ENCODE measurements around the gene ZNRF4.

ZNRF4 gene

DNA sequence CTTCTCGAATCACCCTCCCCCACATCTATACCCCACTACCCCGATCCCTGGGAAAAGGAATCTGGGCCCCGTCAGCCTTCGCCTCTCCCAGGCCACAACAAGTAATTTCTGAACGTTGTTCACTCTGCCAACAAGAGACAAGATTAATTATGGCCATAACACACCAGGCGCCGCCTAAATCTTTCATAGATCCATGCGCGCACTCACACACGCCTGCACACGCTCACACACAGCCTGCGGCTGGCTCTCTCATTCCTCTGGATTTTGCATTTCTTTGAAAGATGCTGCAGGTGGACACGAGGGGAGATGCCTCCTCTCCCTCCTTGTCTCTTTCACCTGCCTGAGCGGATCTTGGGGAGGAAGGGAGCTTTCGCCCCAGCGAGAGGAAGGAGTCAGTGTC is 17.1 kb downstream of the ZNRF4 start:
- no peak overlapping the region for H3K14ac ChIP-seq (ENCODE audit: low read length)
- no peaks in the 10 kb centered on the region for H3K79me2 ChIP-seq (ENCODE audit: control insufficient read depth, insufficient read depth, low read length, poor library complexity)
- no peak overlapping the region for H2BK12ac ChIP-seq (ENCODE audit: low read length)
- H2AFZ ChIP-seq (ENCODE audit: insufficient read depth, low read length, poor library complexity), result no peak overlapping the region
- DNase-seq, result peak in 1 of 2 donors; percentile 19
- no peak overlapping the region for H2AK5ac ChIP-seq (ENCODE audit: low read length)
- H3K18ac ChIP-seq (ENCODE audit: low read length), result no peak overlapping the region
- no peaks in the 10 kb centered on the region for H3K4me1 ChIP-seq (ENCODE audit: control insufficient read depth in 1 of 2, insufficient read depth in 2 of 2, low read length in 2 of 2)
- no peak overlapping the region for H3K4ac ChIP-seq (ENCODE audit: low read depth, low read length)
- H3K27ac ChIP-seq (ENCODE audit: low read depth, low read length), result no peak overlapping the region
- H3K4me3 ChIP-seq (ENCODE audit: low read depth, low read length), result peak overlapping the region; percentile 0
- no peak overlapping the region for H3K4me2 ChIP-seq (ENCODE audit: low read length)
- H3K27me3 ChIP-seq (ENCODE audit: insufficient read depth, low read length), result no peaks in the 10 kb centered on the region
- H4K91ac ChIP-seq (ENCODE audit: low read depth, low read length), result no peak overlapping the region
- H2BK5ac ChIP-seq (ENCODE audit: low read depth, low read length, poor library complexity), result no peak overlapping the region
- H3K79me1 ChIP-seq (ENCODE audit: low read length), result no peaks in the 10 kb centered on the region
- H3K23ac ChIP-seq (ENCODE audit: low read length), result no peak overlapping the region
- no CpG with 5 or more reads among the region's 16 CpGs for WGBS (ENCODE audit: extremely low coverage, insufficient coverage, insufficient read length)
- no peak overlapping the region for H3K9ac ChIP-seq (ENCODE audit: low read length)
- H4K8ac ChIP-seq (ENCODE audit: low read depth, low read length), result no peak overlapping the region
- H2BK120ac ChIP-seq (ENCODE audit: insufficient read depth, low read length, poor library complexity), result no peak overlapping the region
- H3K36me3 ChIP-seq (ENCODE audit: control insufficient read depth in 1 of 2, insufficient read depth in 2 of 2, low read length in 2 of 2), result no peaks in the 10 kb centered on the region
- no peaks in the 10 kb centered on the region for H3K9me3 ChIP-seq (ENCODE audit: insufficient read depth, low read depth, low read length)
- no peak overlapping the region for H4K12ac ChIP-seq (ENCODE audit: low read depth, low read length)

DNA sequence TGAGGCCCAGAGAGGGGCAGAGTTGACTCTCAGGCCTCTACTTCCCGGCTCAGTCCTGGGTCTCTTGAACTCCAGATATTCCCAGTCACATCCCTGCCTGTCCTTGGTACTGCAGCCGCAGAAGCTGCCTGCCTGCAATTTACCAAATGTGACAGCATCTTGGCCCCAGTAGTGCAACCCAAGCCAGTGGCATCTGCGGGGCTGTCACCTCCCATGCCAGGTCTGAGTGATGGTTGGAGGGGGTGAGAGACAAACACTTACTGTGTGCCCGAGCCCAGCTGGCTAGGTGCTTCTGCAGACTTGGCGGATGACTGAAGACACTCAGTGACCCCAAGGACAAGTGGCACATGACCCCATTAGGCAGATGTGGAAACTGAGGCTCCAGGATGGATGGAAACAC is 18.4 kb downstream of the ZNRF4 start:
- no peak overlapping the region for H3K4me3 ChIP-seq (ENCODE audit: low read depth, low read length)
- H3K4me2 ChIP-seq (ENCODE audit: low read length), result no peak overlapping the region
- H3K23ac ChIP-seq (ENCODE audit: low read length), result no peak overlapping the region
- H3K9me3 ChIP-seq (ENCODE audit: insufficient read depth, low read depth, low read length), result peaks cover 3% of the 10 kb centered on the region
- no peak overlapping the region for H3K27ac ChIP-seq (ENCODE audit: low read depth, low read length)
- no peak overlapping the region for H3K14ac ChIP-seq (ENCODE audit: low read length)
- H3K79me2 ChIP-seq (ENCODE audit: control insufficient read depth, insufficient read depth, low read length, poor library complexity), result no peaks in the 10 kb centered on the region
- no peak overlapping the region for H4K91ac ChIP-seq (ENCODE audit: low read depth, low read length)
- no peaks in the 10 kb centered on the region for H3K27me3 ChIP-seq (ENCODE audit: insufficient read depth, low read length)
- DNase-seq, result no peak
- no peak overlapping the region for H3K9ac ChIP-seq (ENCODE audit: low read length)
- H3K4ac ChIP-seq (ENCODE audit: low read depth, low read length), result no peak overlapping the region
- H4K8ac ChIP-seq (ENCODE audit: low read depth, low read length), result no peak overlapping the region
- H3K79me1 ChIP-seq (ENCODE audit: low read length), result no peaks in the 10 kb centered on the region
- no peak overlapping the region for H3K18ac ChIP-seq (ENCODE audit: low read length)
- H2BK120ac ChIP-seq (ENCODE audit: insufficient read depth, low read length, poor library complexity), result no peak overlapping the region
- H2AK5ac ChIP-seq (ENCODE audit: low read length), result no peak overlapping the region
- no peak overlapping the region for H2BK12ac ChIP-seq (ENCODE audit: low read length)
- H2BK5ac ChIP-seq (ENCODE audit: low read depth, low read length, poor library complexity), result no peak overlapping the region
- WGBS (ENCODE audit: extremely low coverage, insufficient coverage, insufficient read length), result no CpG with 5 or more reads among the region's 5 CpGs
- no peak overlapping the region for H2AFZ ChIP-seq (ENCODE audit: insufficient read depth, low read length, poor library complexity)
- H3K4me1 ChIP-seq (ENCODE audit: control insufficient read depth in 1 of 2, insufficient read depth in 2 of 2, low read length in 2 of 2), result no peaks in the 10 kb centered on the region
- no peaks in the 10 kb centered on the region for H3K36me3 ChIP-seq (ENCODE audit: control insufficient read depth in 1 of 2, insufficient read depth in 2 of 2, low read length in 2 of 2)
- no peak overlapping the region for H4K12ac ChIP-seq (ENCODE audit: low read depth, low read length)

- H2BK12ac ChIP-seq (ENCODE audit: low read length), result no peak overlapping the region
- no peaks in the 10 kb centered on the region for H3K27me3 ChIP-seq (ENCODE audit: insufficient read depth, low read length)
- H3K4me3 ChIP-seq (ENCODE audit: low read depth, low read length), result no peak overlapping the region
- no CpG with 5 or more reads among the region's 13 CpGs for WGBS (ENCODE audit: extremely low coverage, insufficient coverage, insufficient read length)
- no peak overlapping the region for H2AK5ac ChIP-seq (ENCODE audit: low read length)
- no peak overlapping the region for H3K4me2 ChIP-seq (ENCODE audit: low read length)
- H3K14ac ChIP-seq (ENCODE audit: low read length), result no peak overlapping the region
- H2BK5ac ChIP-seq (ENCODE audit: low read depth, low read length, poor library complexity), result no peak overlapping the region
- H3K9me3 ChIP-seq (ENCODE audit: insufficient read depth, low read depth, low read length), result peaks cover 13% of the 10 kb centered on the region
- no peaks in the 10 kb centered on the region for H3K79me1 ChIP-seq (ENCODE audit: low read length)
- no peak overlapping the region for H4K8ac ChIP-seq (ENCODE audit: low read depth, low read length)
- H3K4ac ChIP-seq (ENCODE audit: low read depth, low read length), result no peak overlapping the region
- no peak overlapping the region for H3K9ac ChIP-seq (ENCODE audit: low read length)
- no peak overlapping the region for H4K12ac ChIP-seq (ENCODE audit: low read depth, low read length)
- H3K23ac ChIP-seq (ENCODE audit: low read length), result no peak overlapping the region
- H2AFZ ChIP-seq (ENCODE audit: insufficient read depth, low read length, poor library complexity), result no peak overlapping the region
- DNase-seq, result no peak
- no peak overlapping the region for H3K18ac ChIP-seq (ENCODE audit: low read length)
- H3K4me1 ChIP-seq (ENCODE audit: control insufficient read depth in 1 of 2, insufficient read depth in 2 of 2, low read length in 2 of 2), result no peaks in the 10 kb centered on the region
- no peaks in the 10 kb centered on the region for H3K36me3 ChIP-seq (ENCODE audit: control insufficient read depth in 1 of 2, insufficient read depth in 2 of 2, low read length in 2 of 2)
- H3K79me2 ChIP-seq (ENCODE audit: control insufficient read depth, insufficient read depth, low read length, poor library complexity), result no peaks in the 10 kb centered on the region
- H4K91ac ChIP-seq (ENCODE audit: low read depth, low read length), result no peak overlapping the region
- no peak overlapping the region for H3K27ac ChIP-seq (ENCODE audit: low read depth, low read length)
- no peak overlapping the region for H2BK120ac ChIP-seq (ENCODE audit: insufficient read depth, low read length, poor library complexity)
These were observed 22.4 kb downstream of the ZNRF4 start for GRCh38 chr19:5477451-5478215.

DNA sequence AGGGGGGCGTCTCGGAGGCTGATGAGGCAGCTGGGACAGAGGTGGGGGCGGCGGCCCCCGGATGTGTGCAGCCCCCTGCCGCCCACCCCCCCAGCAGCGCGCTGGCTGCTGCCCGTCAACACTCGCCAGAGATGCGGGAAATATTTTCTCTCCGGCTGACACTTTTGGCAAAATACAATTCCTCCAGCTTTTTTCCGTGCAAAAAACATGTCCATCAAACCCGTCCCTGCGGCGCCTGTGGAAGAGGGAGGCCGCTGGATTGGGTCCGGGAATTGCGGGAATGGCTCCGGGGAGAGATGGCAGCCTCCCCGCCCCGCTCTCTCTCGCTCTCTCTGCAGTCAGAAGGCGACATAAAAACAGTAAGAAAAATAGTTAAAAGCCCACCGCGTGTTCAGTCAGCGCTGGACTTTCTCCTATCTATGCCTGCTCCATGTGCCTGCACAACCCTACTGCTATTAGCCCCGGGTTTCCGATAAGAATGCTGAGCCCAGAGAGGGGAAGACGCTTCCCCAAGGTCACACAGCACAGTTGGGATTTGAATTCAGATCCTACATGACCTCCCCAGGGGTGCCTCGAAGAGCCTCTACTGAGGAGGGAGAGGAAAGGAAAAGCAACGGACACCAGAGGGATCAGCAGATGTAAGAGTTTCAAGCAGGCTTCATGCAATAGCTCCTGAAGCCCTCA is 23.2 kb downstream of the ZNRF4 start:
- no peak overlapping the region for H3K27ac ChIP-seq (ENCODE audit: low read depth, low read length)
- H3K79me2 ChIP-seq (ENCODE audit: control insufficient read depth, insufficient read depth, low read length, poor library complexity), result no peaks in the 10 kb centered on the region

More for the DNA sequence above, 23.2 kb downstream of the ZNRF4 start:
- peaks cover 13% of the 10 kb centered on the region for H3K9me3 ChIP-seq (ENCODE audit: insufficient read depth, low read depth, low read length)
- no peak overlapping the region for H3K4ac ChIP-seq (ENCODE audit: low read depth, low read length)
- H3K9ac ChIP-seq (ENCODE audit: low read length), result no peak overlapping the region
- no peak overlapping the region for H3K18ac ChIP-seq (ENCODE audit: low read length)
- H3K14ac ChIP-seq (ENCODE audit: low read length), result no peak overlapping the region
- H4K8ac ChIP-seq (ENCODE audit: low read depth, low read length), result no peak overlapping the region
- H3K4me3 ChIP-seq (ENCODE audit: low read depth, low read length), result no peak overlapping the region
- WGBS (ENCODE audit: extremely low coverage, insufficient coverage, insufficient read length), result no CpG with 5 or more reads among the region's 32 CpGs
- H2AFZ ChIP-seq (ENCODE audit: insufficient read depth, low read length, poor library complexity), result no peak overlapping the region
- no peaks in the 10 kb centered on the region for H3K4me1 ChIP-seq (ENCODE audit: control insufficient read depth in 1 of 2, insufficient read depth in 2 of 2, low read length in 2 of 2)
- H2BK12ac ChIP-seq (ENCODE audit: low read length), result no peak overlapping the region
- no peak overlapping the region for H2AK5ac ChIP-seq (ENCODE audit: low read length)
- no peak overlapping the region for H3K4me2 ChIP-seq (ENCODE audit: low read length)
- H3K79me1 ChIP-seq (ENCODE audit: low read length), result no peaks in the 10 kb centered on the region
- no peak overlapping the region for H4K12ac ChIP-seq (ENCODE audit: low read depth, low read length)
- H2BK120ac ChIP-seq (ENCODE audit: insufficient read depth, low read length, poor library complexity), result no peak overlapping the region
- no peak overlapping the region for H2BK5ac ChIP-seq (ENCODE audit: low read depth, low read length, poor library complexity)
- H3K27me3 ChIP-seq (ENCODE audit: insufficient read depth, low read length), result no peaks in the 10 kb centered on the region
- no peak overlapping the region for H4K91ac ChIP-seq (ENCODE audit: low read depth, low read length)
- no peak overlapping the region for H3K23ac ChIP-seq (ENCODE audit: low read length)
- DNase-seq, result no peak
- H3K36me3 ChIP-seq (ENCODE audit: control insufficient read depth in 1 of 2, insufficient read depth in 2 of 2, low read length in 2 of 2), result no peaks in the 10 kb centered on the region
